Hepatocyte (in vitro differentiated cells): ENCODE data around the gene GRIN3A.

Experiments used
- EZH2 ChIP-seq: fragments of 200-600 bp; sonication (generic); IDR thresholded peaks from 2 replicates; pipeline ENCODE4 v1.6.1; 2016; ENCODE audit warnings: antibody characterized with exemption, mild to moderate bottlenecking, borderline replicate concordance
- TF ChIP-seq, protein P1 (sequence below): fragments of 200-600 bp; sonication (generic); IDR thresholded peaks from 2 replicates; pipeline ENCODE4 v1.5.1; 2016; ENCODE audit warnings: antibody characterized with exemption, mild to moderate bottlenecking; ENCODE audit not compliant: poor library complexity

DNA sequence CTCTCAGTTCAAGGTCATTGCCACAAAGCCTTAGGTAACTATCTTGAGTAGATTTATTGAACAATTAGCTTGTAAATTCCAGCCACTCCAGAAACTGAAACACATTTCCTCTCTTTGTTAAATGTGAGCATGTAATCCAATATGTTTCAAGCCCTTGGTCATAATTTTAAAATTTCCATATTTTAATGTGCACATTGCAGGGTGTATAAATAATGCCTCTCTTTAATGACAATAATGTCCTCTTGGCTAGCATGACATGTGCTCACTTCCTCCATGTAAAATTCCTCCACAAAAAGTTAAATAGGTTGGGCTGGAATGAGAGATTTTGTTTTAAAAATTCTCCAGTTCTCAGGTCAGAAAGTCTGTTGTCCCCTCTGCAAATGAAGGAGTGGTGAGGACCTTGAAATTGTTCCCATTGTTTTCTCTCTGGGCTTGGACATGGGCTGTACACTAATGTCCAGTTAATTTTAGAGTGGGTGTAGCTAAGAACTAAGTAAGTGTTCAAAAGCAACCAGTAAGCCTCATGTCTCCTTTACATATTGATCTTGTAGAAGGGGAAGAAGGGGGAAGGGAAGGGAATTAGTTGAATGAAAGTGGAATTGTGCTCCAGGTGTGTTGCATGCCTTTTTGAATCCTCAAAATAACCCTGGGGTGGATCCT is 146.5 kb downstream of the GRIN3A start:
- TF ChIP-seq, protein P1, sequence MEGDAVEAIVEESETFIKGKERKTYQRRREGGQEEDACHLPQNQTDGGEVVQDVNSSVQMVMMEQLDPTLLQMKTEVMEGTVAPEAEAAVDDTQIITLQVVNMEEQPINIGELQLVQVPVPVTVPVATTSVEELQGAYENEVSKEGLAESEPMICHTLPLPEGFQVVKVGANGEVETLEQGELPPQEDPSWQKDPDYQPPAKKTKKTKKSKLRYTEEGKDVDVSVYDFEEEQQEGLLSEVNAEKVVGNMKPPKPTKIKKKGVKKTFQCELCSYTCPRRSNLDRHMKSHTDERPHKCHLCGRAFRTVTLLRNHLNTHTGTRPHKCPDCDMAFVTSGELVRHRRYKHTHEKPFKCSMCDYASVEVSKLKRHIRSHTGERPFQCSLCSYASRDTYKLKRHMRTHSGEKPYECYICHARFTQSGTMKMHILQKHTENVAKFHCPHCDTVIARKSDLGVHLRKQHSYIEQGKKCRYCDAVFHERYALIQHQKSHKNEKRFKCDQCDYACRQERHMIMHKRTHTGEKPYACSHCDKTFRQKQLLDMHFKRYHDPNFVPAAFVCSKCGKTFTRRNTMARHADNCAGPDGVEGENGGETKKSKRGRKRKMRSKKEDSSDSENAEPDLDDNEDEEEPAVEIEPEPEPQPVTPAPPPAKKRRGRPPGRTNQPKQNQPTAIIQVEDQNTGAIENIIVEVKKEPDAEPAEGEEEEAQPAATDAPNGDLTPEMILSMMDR, result no peak
- no peak for TF ChIP-seq EZH2
